ENCODE data around the gene RAPGEF5. TPM values are rescaled to one million over a fixed set of nuclear protein-coding genes. Genes with fewer than 3 reads are reported as not detected.

The RAPGEF5 gene
- total RNA-seq, 2 donors from 2014 or later: 19.4 to 32.5 TPM

DNA sequence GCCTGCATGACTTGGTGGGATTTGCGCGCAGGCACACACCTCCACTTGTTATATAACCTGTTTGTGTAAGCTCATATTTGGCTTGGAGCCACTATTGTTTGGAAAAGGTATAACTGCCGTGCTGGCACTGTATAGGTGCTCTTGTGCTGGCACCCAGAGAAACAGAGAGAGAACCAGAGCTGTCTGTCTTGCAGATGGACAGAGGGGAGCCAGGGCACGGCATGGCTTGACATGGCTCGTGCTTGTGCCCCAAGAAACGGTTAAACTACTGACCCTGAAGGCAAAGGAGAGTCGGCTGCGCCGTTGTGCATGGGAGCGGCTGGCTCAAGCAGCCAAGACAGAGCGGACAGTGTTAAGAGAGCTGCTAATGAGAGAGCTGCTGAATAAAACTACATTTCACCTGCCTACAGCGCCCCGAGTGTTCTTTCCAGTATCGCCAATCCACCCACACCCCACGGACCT lies 23.2 kb downstream of the RAPGEF5 start:
- no peak overlapping the region for H3K27ac ChIP-seq
- H3K36me3 ChIP-seq: no peaks in the 10 kb centered on the region
- no peaks in the 10 kb centered on the region for H3K9me3 ChIP-seq
- H3K4me1 ChIP-seq: no peaks in the 10 kb centered on the region
- no peak for DNase-seq (ENCODE audit: low spot score)
- H3K4me3 ChIP-seq: no peak overlapping the region
- TF ChIP-seq, protein P1, sequence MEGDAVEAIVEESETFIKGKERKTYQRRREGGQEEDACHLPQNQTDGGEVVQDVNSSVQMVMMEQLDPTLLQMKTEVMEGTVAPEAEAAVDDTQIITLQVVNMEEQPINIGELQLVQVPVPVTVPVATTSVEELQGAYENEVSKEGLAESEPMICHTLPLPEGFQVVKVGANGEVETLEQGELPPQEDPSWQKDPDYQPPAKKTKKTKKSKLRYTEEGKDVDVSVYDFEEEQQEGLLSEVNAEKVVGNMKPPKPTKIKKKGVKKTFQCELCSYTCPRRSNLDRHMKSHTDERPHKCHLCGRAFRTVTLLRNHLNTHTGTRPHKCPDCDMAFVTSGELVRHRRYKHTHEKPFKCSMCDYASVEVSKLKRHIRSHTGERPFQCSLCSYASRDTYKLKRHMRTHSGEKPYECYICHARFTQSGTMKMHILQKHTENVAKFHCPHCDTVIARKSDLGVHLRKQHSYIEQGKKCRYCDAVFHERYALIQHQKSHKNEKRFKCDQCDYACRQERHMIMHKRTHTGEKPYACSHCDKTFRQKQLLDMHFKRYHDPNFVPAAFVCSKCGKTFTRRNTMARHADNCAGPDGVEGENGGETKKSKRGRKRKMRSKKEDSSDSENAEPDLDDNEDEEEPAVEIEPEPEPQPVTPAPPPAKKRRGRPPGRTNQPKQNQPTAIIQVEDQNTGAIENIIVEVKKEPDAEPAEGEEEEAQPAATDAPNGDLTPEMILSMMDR (IDR thresholded peaks at IDR 0.05): no peak
- H3K27me3 ChIP-seq: no peaks in the 10 kb centered on the region

DNA sequence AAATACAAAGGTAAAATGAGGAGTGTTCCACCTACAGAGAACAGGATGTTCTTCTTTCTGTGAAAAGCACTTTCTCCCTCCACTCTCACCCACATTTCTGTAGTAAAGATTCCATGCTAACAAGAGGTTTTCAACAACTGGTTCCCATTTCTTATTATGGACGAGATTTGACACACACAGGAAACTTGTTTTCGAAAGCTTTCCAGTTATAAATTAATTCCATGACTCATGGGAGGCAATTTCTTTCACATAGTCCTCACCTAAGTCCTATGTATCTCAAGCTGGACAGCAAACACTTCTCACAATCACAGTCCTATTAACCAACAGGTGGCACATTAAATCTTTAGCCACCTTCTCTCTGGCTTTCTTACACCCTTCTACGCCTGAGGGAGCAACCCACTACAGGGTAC lies 24.5 kb downstream of the RAPGEF5 start:
- no peak for DNase-seq (ENCODE audit: low spot score)
- no peak overlapping the region for H3K27ac ChIP-seq
- TF ChIP-seq, protein P1 (IDR thresholded peaks at IDR 0.05): no peak
- no peaks in the 10 kb centered on the region for H3K9me3 ChIP-seq
- no peaks in the 10 kb centered on the region for H3K27me3 ChIP-seq
- no peaks in the 10 kb centered on the region for H3K4me1 ChIP-seq
- H3K4me3 ChIP-seq: no peak overlapping the region
- H3K36me3 ChIP-seq: no peaks in the 10 kb centered on the region

DNA sequence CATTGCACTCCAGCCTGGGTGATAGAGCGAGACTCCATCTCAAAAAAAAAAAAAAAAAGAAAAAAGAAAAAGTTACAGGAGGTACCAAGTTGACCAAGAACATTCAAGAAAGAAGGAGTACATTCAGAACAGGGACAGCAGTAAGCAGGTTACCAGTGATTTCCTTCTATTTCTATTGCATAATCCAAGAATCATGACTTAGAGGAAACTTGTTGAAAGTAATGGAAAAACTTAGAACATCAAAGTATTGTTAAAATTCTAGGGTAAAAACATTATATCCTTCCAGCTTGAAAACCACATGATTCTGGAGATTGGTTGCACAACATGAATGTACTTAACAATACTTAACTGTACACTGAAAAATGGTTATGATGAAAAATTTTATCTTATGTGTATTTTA lies 25.2 kb downstream of the RAPGEF5 start:
- no peak overlapping the region for H3K27ac ChIP-seq
- TF ChIP-seq, protein P1 (IDR thresholded peaks at IDR 0.05): no peak
- H3K36me3 ChIP-seq: no peaks in the 10 kb centered on the region
- no peak for DNase-seq (ENCODE audit: low spot score)
- no peaks in the 10 kb centered on the region for H3K27me3 ChIP-seq
- H3K4me3 ChIP-seq: no peak overlapping the region
- no peaks in the 10 kb centered on the region for H3K4me1 ChIP-seq
- H3K9me3 ChIP-seq: no peaks in the 10 kb centered on the region

DNA sequence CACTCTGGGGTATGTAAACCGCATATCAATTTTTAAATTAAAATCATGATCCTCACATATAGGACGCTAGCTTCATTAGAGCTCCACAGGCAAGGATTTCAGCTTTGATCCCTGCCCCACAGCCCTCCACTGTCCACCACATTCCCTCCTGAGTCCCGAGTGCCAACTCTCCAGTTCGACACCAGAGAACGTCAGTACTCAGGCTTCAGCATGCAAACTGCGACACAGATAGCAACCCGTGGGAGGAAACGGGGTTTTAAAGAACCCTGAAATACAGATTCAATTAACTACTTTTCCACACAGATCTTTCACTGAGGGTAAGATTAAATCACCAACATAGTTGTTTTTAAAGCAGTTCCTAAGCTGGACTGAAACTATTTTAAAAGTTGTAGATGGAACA lies 26.1 kb downstream of the RAPGEF5 start:
- Histone ChIP-seq H3K9me3 (no peaks in the 10 kb centered on the region), H3K27me3 (no peaks in the 10 kb centered on the region), H3K27ac (no peak overlapping the region), H3K4me3 (no peak overlapping the region), H3K36me3 (no peaks in the 10 kb centered on the region), H3K4me1 (no peaks in the 10 kb centered on the region)
- TF ChIP-seq, protein P1 (IDR thresholded peaks at IDR 0.05): no peak
- DNase-seq (ENCODE audit: low spot score): no peak

DNA sequence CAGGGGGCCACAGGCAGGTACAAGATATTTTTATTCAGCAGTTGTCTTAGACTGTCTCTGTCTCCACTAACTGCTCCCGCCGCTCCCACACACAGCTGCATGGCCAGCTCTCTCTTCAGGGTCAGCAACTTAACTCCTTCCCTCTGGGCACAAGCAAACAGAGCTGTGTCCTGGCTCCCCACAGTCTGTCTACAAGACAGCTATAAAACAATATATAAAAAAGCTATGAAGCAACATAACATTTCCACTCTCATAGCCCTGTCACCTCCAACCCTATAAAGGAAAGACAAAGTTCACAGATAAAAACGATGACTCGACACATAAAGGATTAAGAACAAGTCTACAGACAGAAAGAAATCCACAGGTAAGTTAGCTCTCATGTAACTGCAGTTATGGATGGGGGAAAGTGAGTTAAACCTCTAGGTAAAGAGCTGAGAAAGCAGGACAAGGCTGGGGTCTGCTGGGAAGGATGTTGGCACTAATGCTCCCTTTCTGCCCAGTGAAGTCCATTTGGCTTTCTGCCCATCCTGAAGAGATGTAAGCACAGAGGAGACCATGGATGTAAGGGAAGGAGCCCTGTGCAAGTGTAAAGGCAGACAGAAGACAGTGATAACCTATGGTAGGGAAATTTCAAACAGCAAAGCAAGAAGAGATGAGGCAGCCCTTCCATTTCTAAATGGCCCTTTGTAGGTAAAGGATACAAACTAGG lies 27.0 kb downstream of the RAPGEF5 start:
- no peaks in the 10 kb centered on the region for H3K36me3 ChIP-seq
- H3K4me3 ChIP-seq: no peak overlapping the region
- no peak overlapping the region for H3K27ac ChIP-seq
- no peak for DNase-seq (ENCODE audit: low spot score)
- TF ChIP-seq, protein P1 (IDR thresholded peaks at IDR 0.05): no peak
- no peaks in the 10 kb centered on the region for H3K4me1 ChIP-seq
- no peaks in the 10 kb centered on the region for H3K9me3 ChIP-seq
- no peaks in the 10 kb centered on the region for H3K27me3 ChIP-seq

DNA sequence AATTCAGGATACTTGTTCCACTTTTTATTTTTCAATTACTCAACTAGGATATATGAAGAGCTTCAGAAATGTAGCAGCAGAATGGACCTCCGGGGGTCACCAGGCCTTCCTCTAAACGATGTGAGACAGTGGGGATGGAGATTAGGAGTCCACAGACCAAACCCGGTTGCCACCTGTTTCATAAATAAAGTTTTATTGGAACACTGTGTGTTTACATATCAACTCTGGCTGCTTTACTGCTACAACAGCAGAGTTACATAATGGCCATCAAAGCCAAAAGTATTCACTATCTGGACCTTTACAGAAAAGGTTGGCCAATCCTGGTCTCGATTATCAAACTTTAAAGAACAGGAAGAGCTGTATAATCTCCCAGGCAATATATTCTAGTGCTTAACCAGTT lies 30.8 kb downstream of the RAPGEF5 start:
- DNase-seq (ENCODE audit: low spot score): no peak
- Histone ChIP-seq H3K27ac (no peak overlapping the region), H3K9me3 (no peaks in the 10 kb centered on the region), H3K36me3 (no peaks in the 10 kb centered on the region), H3K27me3 (no peaks in the 10 kb centered on the region), H3K4me1 (no peaks in the 10 kb centered on the region), H3K4me3 (no peak overlapping the region)
- TF ChIP-seq, protein P1 (IDR thresholded peaks at IDR 0.05): no peak
